ENCODE measurements around the gene SHF.
"Not testable (repeated sequence)": the region's sequence is repeated elsewhere in the genome, so short reads cannot be mapped to it uniquely, and the experiment has no call there.

SHF gene

DNA sequence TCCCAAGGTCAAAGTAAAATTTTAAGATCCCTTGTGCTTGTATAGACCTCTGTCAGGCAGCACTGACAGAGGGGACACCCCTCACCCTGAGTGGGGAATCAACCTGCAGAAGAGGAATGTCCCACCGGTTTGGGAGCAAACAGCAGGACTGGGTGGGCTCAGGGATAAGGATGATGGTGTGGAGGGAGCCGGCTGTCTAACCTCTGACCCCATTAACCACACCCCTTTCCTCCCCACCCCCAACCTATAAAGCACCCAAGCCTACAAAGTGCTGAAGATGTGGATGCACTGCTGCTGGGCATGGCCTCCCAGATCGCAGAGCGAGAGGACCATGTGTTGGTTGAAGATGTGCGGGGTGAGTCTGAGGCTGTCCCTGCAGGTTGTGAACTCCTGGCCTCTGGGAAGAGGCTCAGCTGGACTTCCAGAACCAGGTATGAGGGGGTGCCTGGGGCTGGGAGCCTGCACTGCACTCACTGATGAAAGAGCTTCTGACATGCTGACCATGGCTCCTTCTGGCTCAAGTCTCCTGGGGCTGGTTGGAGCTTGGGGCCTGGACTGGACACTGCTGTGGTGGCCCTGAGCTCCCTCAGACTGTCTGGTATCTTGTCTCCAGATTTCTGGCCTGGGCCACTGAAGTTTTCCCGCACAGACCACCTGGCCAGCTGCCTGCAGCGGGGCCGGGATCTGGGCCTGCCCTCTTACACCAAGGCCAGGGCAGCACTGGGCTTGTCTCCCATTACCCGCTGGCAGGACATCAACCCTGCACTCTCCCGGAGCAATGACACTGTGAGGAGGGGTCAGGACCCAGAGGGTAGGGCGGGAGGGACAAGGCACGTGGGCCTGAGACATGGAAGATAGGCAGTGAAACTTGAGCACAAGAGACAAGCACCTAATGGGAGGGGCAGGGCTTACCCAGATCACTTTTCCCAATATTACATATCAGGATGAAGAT lies 48.7 kb downstream of the SHF start:
- no peak overlapping the region for H3K4me3 Mint-ChIP-seq
- H3K4me1 Mint-ChIP-seq (ENCODE audit: low read depth): peaks cover 2% of the 10 kb centered on the region
- H3K36me3 Mint-ChIP-seq (ENCODE audit: low read depth): no peaks in the 10 kb centered on the region

GRCh38 chr15:45137703-45138102 lies 50.1 kb downstream of the SHF start:
- no peak overlapping the region for H3K4me3 Mint-ChIP-seq
- peaks cover 2% of the 10 kb centered on the region for H3K4me1 Mint-ChIP-seq (ENCODE audit: low read depth)
- no peak for DNase-seq (ENCODE audit: low spot score)
- no peaks in the 10 kb centered on the region for H3K36me3 Mint-ChIP-seq (ENCODE audit: low read depth)
- H3K27me3 Mint-ChIP-seq (ENCODE audit: low read depth): peaks cover 32% of the 10 kb centered on the region
- no peaks in the 10 kb centered on the region for H3K9me3 Mint-ChIP-seq
- no peak overlapping the region for H3K27ac Mint-ChIP-seq

More for the DNA sequence above, 48.7 kb downstream of the SHF start:
- Mint-ChIP-seq H3K27ac (no peak overlapping the region), H3K9me3 (no peaks in the 10 kb centered on the region), H3K27me3 (ENCODE audit: low read depth) (peaks cover 18% of the 10 kb centered on the region)
- DNase-seq (ENCODE audit: low spot score): no peak

GRCh38 chr15:45136378-45136764 lies 51.4 kb downstream of the SHF start:
- no peaks in the 10 kb centered on the region for H3K36me3 Mint-ChIP-seq (ENCODE audit: low read depth)
- H3K9me3 Mint-ChIP-seq: no peaks in the 10 kb centered on the region
- H3K4me1 Mint-ChIP-seq (ENCODE audit: low read depth): peaks cover 2% of the 10 kb centered on the region
- H3K27me3 Mint-ChIP-seq (ENCODE audit: low read depth): peaks cover 43% of the 10 kb centered on the region
- no peak for DNase-seq (ENCODE audit: low spot score)
- no peak overlapping the region for H3K4me3 Mint-ChIP-seq
- H3K27ac Mint-ChIP-seq: no peak overlapping the region

DNA sequence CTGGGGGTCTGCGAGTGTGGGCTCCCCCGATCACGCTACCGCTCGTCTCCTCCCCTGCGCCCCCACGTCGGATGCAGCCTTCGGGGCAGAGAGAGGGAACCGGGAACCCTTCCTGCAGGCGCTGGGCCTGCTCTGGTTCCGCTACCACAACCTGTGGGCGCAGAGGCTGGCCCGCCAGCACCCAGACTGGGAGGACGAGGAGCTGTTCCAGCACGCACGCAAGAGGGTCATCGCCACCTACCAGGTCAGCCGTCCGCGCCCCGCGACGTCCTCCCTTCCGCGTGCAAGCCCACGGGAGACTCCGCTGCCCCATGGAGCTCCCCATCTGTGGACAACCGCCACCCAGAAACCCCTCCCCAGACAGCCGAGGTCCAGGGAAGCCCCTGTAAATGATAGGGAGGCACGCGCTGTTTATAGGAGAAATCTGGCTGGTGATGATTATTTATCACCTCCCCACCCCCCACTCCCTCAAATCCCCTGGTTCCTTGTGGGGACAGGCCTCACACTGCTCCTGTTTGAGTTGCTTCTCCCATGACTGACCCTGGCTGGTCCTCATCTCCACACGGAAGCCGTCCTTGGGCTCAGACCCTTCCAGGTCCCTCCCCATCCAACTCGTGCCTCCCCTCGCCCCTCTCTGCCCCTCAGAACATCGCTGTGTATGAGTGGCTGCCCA lies 51.9 kb downstream of the SHF start:
- not testable (repeated sequence) for H3K4me1 Mint-ChIP-seq (ENCODE audit: low read depth)

GRCh38 chr15:45134682-45135604 lies 52.8 kb downstream of the SHF start:
- H3K4me3 Mint-ChIP-seq: peak overlapping the region; percentile 50
- no peaks in the 10 kb centered on the region for H3K36me3 Mint-ChIP-seq (ENCODE audit: low read depth)
- no peak overlapping the region for H3K27ac Mint-ChIP-seq
- H3K9me3 Mint-ChIP-seq: no peaks in the 10 kb centered on the region
- DNase-seq (ENCODE audit: low spot score): no peak
- peaks cover 2% of the 10 kb centered on the region for H3K4me1 Mint-ChIP-seq (ENCODE audit: low read depth)
- H3K27me3 Mint-ChIP-seq (ENCODE audit: low read depth): peaks cover 56% of the 10 kb centered on the region

More for the DNA sequence above, 51.9 kb downstream of the SHF start:
- not testable (repeated sequence) for H3K4me3 Mint-ChIP-seq; DNase-seq (ENCODE audit: low spot score); H3K9me3 Mint-ChIP-seq; H3K36me3 Mint-ChIP-seq (ENCODE audit: low read depth); H3K27ac Mint-ChIP-seq
- peaks cover 48% of the 10 kb centered on the region for H3K27me3 Mint-ChIP-seq (ENCODE audit: low read depth)

- DNase-seq (ENCODE audit: low spot score): no peak
- no peaks in the 10 kb centered on the region for H3K36me3 Mint-ChIP-seq (ENCODE audit: low read depth)
- H3K9me3 Mint-ChIP-seq: no peaks in the 10 kb centered on the region
- H3K4me3 Mint-ChIP-seq: no peak overlapping the region
- H3K27me3 Mint-ChIP-seq (ENCODE audit: low read depth): peaks cover 60% of the 10 kb centered on the region
- peaks cover 2% of the 10 kb centered on the region for H3K4me1 Mint-ChIP-seq (ENCODE audit: low read depth)
- H3K27ac Mint-ChIP-seq: no peak overlapping the region
Measured at GRCh38 chr15:45134046-45134445, 53.7 kb downstream of the SHF start.

DNA sequence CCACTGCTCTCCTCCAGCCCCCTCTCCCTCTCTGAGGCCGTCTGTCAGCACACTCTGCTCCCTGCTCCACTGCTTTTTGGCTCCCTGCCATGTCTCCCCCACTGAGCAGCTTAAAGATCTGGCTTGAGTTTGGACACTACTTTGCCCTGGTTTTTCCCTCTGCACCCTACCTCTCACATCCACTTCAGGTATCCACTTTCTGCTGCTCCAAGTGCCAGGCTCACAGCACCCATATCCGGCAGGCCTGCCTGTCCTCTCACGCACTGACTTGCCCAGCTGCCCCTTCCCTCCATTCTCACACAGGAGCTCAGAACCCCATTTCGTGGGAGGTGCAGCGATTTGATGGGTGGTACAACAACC lies 54.2 kb downstream of the SHF start:
- H3K4me1 Mint-ChIP-seq (ENCODE audit: low read depth): peaks cover 2% of the 10 kb centered on the region
- no peak for DNase-seq (ENCODE audit: low spot score)
- H3K27ac Mint-ChIP-seq: no peak overlapping the region
- no peaks in the 10 kb centered on the region for H3K9me3 Mint-ChIP-seq
- H3K4me3 Mint-ChIP-seq: no peak overlapping the region
- H3K36me3 Mint-ChIP-seq (ENCODE audit: low read depth): no peaks in the 10 kb centered on the region
- H3K27me3 Mint-ChIP-seq (ENCODE audit: low read depth): peaks cover 65% of the 10 kb centered on the region

GRCh38 chr15:45132844-45133560 lies 54.8 kb downstream of the SHF start:
- Mint-ChIP-seq H3K36me3 (ENCODE audit: low read depth) (no peaks in the 10 kb centered on the region), H3K27ac (no peak overlapping the region), H3K4me1 (ENCODE audit: low read depth) (peaks cover 2% of the 10 kb centered on the region), H3K27me3 (ENCODE audit: low read depth) (peaks cover 70% of the 10 kb centered on the region), H3K9me3 (no peaks in the 10 kb centered on the region), H3K4me3 (no peak overlapping the region)
- no peak for DNase-seq (ENCODE audit: low spot score)

GRCh38 chr15:45131510-45131909 lies 56.3 kb downstream of the SHF start:
- no peaks in the 10 kb centered on the region for H3K9me3 Mint-ChIP-seq
- H3K27ac Mint-ChIP-seq: no peak overlapping the region
- H3K36me3 Mint-ChIP-seq (ENCODE audit: low read depth): no peaks in the 10 kb centered on the region
- no peak overlapping the region for H3K4me3 Mint-ChIP-seq
- DNase-seq (ENCODE audit: low spot score): no peak
- H3K27me3 Mint-ChIP-seq (ENCODE audit: low read depth): peaks cover 77% of the 10 kb centered on the region
- peaks cover 2% of the 10 kb centered on the region for H3K4me1 Mint-ChIP-seq (ENCODE audit: low read depth)

- Mint-ChIP-seq H3K4me1 (ENCODE audit: low read depth) (no peaks in the 10 kb centered on the region), H3K36me3 (ENCODE audit: low read depth) (no peaks in the 10 kb centered on the region), H3K27me3 (ENCODE audit: low read depth) (peaks cover 82% of the 10 kb centered on the region), H3K9me3 (no peaks in the 10 kb centered on the region), H3K27ac (no peak overlapping the region), H3K4me3 (no peak overlapping the region)
- no peak for DNase-seq (ENCODE audit: low spot score)
Measured at GRCh38 chr15:45130291-45131000, 57.3 kb downstream of the SHF start.

GRCh38 chr15:45129651-45130129 lies 58.1 kb downstream of the SHF start, which contains the start of the genes DUOX1 and DUOXA1:
DUOX1 (plus strand) TSS chr15:45129994; CDS start chr15:45131967, 1,973 bp downstream.
DUOXA1 (minus strand) TSS chr15:45129879; CDS start chr15:45123014, 6,865 bp downstream.
- Mint-ChIP-seq H3K9me3 (no peaks in the 10 kb centered on the region), H3K4me1 (ENCODE audit: low read depth) (no peaks in the 10 kb centered on the region), H3K36me3 (ENCODE audit: low read depth) (no peaks in the 10 kb centered on the region), H3K4me3 (no peak within 1 kb of the TSS), H3K27me3 (ENCODE audit: low read depth) (peaks cover 86% of the 10 kb centered on the region), H3K27ac (no peak within 1 kb of the TSS)
- DNase-seq (ENCODE audit: low spot score): peak; percentile 10

GRCh38 chr15:45128971-45129639 lies 58.7 kb downstream of the SHF start:
- no peak overlapping the region for H3K27ac Mint-ChIP-seq
- DNase-seq (ENCODE audit: low spot score): no peak
- H3K9me3 Mint-ChIP-seq: no peaks in the 10 kb centered on the region
- no peak overlapping the region for H3K4me3 Mint-ChIP-seq
- H3K27me3 Mint-ChIP-seq (ENCODE audit: low read depth): peaks cover 81% of the 10 kb centered on the region
- no peaks in the 10 kb centered on the region for H3K4me1 Mint-ChIP-seq (ENCODE audit: low read depth)
- no peaks in the 10 kb centered on the region for H3K36me3 Mint-ChIP-seq (ENCODE audit: low read depth)

Data from T-helper 2 cell treated with Interferon-gamma antibody and Interleukin-4, amounts not matched to agents 5 μg/mL and 100 μg/mL, for 36 hours (primary cell).